ENCODE data around the gene HVCN1.

HVCN1 gene

GRCh38 chr12:110699591-110700445 lies 10.9 kb upstream of the HVCN1 start:
- DNase-seq (ENCODE audit: low read depth): no peak

DNA sequence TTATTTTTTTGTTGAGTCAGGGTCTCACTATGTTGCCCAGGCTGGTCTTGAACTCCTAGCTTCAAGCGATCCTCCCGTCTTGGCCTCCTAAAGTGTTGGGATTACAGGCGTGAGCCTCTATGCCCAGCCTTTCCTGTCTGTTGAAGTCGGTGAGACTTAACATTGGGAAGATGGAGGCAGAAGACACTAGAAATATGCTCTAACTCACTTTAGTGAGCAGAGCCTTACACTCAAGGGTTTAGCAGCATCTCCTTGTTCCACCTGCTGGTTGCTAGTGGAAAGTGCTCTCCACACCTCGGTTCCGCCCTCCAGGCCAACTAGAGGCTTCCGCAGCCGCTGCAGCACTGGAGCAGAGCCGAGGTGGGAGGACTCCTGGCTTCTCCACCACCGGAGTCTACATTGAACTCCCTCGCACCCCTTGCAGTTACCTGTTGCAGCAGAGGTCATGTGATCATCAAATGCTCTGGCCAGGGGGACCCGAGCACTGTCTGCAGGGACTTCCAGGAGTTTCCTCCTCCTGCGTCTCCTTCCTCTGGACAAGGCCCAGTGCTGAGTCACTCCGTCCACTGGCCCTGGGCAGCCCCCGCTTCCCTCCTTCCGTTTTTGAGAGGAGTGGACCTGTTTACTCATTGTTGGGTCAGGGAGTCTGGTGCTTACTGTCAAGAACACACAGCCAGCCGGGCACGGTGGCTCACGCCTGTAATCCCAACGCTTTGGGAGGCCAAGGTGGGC lies 9.4 kb upstream of the HVCN1 start:
- peak; percentile 37 for DNase-seq (ENCODE audit: low read depth)

DNA sequence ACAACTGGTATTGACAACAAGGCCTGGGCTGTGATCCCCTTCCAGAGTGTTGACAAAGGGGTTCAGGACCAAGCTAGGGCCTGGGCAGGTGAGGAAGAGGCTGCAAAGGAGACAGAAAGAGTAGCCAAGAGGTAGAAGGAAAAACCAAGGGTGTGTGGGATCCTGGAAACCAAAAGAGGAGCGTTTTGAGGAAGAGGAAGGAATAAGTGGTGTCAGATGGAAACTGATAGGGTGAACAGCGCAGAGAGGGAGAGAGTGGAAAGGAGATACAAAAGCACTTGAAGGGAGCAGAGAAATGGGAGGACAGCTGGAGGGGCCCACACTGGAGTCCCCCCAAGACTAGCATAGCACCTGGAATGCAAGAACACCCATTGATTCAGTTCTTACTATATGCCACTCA lies 8.3 kb upstream of the HVCN1 start:
- DNase-seq (ENCODE audit: low read depth): no peak

- DNase-seq (ENCODE audit: low read depth): no peak
Measured at GRCh38 chr12:110696283-110696682, 7.4 kb upstream of the HVCN1 start.

- no peak for DNase-seq (ENCODE audit: low read depth)
Measured at GRCh38 chr12:110694330-110694901, 5.5 kb upstream of the HVCN1 start.

- DNase-seq (ENCODE audit: low read depth): no peak
Measured at GRCh38 chr12:110693731-110694130, 4.8 kb upstream of the HVCN1 start.

DNA sequence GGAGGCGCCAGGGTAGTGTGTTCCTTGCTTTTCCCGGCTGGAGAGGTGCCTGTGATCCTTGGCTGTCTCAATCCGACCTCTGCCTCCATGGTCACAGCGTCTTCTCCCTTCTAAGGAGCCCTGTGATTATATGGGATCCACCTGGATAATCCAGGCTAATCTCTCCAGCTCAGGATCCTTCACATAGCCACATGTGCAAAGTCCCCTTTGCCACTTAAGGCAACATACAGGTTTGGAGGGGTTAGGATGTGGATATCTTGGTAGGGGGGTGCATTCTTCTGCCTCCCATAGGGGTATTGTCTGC lies 1.2 kb upstream of the HVCN1 start:
- no peak for DNase-seq (ENCODE audit: low read depth)

GRCh38 chr12:110689281-110690126 lies 589 bp upstream of the HVCN1 start:
- peak; percentile 13 for DNase-seq (ENCODE audit: low read depth)

DNA sequence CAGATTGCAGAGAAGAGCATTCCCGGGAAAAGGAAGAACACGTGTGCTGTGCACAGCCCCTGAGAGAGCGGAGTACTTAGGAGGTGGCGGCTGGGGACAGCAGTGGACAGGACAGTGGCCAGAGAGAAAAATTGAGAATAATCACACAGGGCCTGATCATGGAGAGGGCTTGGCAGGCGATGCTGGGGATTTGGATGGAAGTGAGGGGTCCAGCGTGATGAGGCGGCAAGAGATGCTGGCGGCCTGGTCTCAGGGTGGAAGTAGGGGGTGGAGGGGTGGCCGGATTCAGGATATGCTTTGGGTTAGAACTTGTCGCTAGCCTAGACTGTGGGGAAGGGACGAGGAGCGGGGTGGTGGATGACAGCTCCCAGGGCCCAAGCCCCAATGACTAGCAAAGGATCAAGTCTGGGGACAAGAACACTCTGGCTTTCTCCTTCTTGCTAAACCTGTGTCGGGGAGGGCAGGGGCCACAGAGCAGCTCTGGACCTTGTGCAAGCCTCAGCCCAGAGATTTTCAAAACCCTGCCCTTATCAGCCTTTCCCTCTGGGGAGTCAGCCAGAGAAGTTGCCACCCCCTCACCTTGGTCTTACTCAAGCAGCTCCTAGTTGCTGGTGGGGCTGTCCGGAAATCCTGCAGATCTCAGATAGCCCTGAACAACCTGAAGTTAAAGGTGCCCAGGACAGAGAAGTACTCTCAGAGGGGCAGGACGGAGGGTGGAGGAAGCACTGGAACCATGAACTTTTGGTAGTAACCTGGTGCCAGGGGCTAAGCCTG lies 1.3 kb downstream of the HVCN1 start:
- DNase-seq (ENCODE audit: low read depth): no peak

DNA sequence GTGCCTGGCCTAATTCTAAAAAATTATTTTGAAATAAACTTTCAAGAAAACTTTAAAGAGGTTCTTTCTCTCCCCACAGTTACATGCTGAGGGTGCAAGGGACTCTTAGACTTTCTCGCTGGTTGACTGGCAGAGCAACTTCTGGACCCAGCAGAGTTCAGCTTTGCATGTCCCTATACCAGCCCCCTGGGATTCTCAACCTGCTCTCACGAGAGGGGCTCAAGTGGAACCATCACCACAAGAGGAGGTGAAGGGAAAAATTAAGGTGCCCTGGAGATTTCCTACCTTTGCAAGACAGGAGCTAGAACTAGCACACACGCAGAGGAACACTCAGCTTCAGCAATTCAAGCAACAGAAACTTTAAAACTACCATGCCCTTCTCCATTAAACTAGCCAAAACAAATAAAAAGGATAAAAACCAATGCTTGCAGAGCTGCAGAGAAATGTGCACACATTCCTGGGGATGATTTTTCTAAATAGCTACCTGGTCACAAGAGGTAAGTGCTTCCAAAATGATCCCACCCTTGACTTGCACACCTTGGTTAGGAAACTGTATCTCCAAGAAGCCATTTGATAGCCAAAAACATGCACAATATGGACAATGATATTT lies 2.5 kb downstream of the HVCN1 start:
- DNase-seq (ENCODE audit: low read depth): no peak

GRCh38 chr12:110684312-110684836 lies 4.5 kb downstream of the HVCN1 start:
- DNase-seq (ENCODE audit: low read depth): no peak

- no peak for DNase-seq (ENCODE audit: low read depth)
Measured at GRCh38 chr12:110683888-110684287, 5.0 kb downstream of the HVCN1 start.

DNA sequence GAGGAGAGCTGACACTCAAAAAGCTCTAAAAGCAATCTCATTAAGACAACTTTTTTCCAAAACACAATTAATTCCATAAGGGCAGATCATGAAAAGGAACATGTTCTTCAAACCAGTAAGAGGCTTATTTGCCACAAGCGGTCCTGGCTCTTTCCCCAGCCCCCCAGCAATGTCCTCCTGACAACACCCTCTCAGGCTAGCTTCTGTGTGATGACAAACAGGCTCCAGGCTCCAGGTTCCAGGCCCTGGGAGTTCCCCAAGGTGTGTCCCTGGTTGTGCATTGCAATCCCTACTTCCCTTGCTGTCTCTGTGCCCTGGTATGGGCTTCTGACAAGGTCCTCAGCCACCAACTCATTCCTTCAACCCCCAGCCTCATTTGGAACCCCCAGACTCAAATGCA lies 8.9 kb downstream of the HVCN1 start:
- no peak for DNase-seq (ENCODE audit: low read depth)

DNA sequence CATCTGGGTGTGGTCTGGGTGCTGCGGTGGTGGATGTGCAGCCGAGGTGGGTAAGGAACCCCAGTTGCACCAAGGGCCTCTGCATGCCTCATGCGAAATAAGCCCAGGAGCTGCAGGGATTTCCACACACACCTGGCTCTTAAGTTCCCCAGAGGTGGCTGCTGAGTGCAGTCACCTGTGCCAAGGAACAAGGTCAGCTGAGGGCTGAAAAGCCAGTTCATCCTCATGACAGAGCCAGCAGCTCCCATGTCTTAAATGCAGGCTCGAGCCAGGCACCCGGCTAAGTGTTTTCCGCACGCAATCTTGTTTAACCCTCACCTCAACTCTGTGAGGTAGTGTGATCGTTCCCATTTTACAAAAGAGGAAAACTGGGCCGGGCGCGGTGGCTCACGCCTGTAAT lies 9.7 kb downstream of the HVCN1 start:
- DNase-seq (ENCODE audit: low read depth): no peak

DNA sequence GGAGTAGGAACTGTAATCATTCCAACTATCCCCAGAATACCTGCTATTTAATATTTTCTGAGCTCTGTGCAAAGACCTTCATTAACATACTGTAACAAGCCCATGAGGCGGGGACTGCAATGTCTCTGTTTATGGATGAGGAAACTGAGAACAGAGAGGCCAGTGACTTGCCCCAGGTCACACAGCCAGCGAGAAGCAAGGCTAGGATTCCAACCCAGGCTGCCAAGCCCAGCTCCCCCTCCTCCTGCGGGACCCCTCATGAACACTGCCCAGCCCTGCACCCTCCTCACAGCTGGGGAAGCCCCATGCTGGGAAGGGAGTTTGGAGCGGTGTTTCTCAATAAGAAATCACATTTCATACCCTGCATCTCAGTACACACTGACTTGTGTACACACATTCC lies 10.9 kb downstream of the HVCN1 start:
- no peak for DNase-seq (ENCODE audit: low read depth)

DNA sequence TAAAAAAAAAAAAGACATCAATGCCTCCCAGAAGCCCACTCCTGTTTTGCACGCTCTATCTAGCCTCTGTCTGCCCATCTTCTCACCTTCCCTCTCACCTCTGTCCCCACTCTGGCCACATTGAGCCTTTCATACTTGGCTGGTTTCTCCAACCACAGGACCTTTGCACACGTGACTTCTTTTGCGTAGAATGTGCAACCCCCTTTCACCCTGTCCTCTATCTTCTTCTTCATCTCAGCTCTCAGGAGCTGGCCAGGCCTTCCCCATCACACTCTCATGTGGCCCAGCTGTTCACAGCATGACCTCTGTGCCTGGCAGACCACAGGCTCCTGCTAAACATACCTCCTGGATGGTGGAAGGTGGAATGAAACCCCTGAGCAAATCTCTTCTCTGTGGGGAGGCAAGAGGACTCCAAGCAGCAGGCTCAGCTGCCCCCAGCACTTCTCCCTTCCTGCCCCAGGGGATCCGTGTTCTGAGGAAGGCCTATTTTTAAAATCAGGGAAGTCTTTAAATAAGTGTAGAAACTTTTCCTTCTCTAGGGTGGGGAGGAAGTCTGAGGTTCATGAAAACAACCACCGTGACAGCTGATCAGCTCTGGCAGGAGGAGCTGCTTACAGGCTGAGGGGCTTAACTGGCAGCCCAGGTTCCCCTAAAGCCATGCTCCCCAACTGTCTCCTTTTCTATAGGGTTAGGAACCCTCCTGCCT lies 11.6 kb downstream of the HVCN1 start:
- no peak for DNase-seq (ENCODE audit: low read depth)

- DNase-seq (ENCODE audit: low read depth): no peak
Measured at GRCh38 chr12:110676171-110676570, 12.7 kb downstream of the HVCN1 start.

DNA sequence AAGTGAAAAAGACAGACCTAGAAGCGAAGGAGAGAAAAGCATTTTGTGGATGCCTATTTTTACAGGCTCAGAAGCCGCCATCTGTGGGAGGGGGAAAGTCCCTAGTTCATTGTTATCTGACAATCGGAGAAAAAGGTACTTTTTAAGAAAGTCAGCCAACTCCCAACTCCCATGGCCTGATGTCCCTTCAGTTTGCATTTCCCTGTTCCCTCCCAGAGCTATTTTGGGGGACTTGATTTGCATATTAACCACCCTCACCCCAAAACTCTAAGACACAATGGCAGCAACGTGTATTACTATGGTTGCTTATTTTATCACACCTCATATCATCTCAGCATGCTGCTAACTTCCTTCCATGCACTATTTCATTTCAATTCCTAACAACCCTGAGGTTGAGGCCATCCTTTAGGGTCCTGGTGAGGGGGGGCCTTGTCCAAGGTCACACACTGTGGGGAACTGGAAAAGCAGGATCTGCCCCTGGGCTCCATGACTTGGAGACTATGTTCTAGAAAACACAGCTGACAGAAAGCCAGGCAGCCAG lies 18.7 kb downstream of the HVCN1 start:
- DNase-seq (ENCODE audit: low read depth): no peak

GRCh38 chr12:110669193-110669502 lies 19.8 kb downstream of the HVCN1 start:
- DNase-seq (ENCODE audit: low read depth): no peak
